Cardiac muscle cell (in vitro differentiated cells and primary cell): ENCODE measurements around the gene MIDN. TPM values are rescaled to one million over a fixed set of nuclear protein-coding genes. Genes with fewer than 3 reads are reported as not detected.
A peak's percentile ranks its signal among the peaks of the same experiment; 100 is the strongest.
"Not testable (repeated sequence)": the region's sequence is repeated elsewhere in the genome, so short reads cannot be mapped to it uniquely, and the experiment has no call there.

Experiments
- DNase-seq, 2 donors: peaks; one replicate each; pipeline versions ENCODE4 v3.0.0 to v3.0.0-alpha.2; 2010 to 2017; ENCODE audit warnings: low read depth in 1 of 2, low spot score in 1 of 2
- H3K27ac ChIP-seq: fragments of 200-600 bp; sonication (generic); 2 replicates; pipeline ENCODE4 v1.5.1; 2016
- H3K27me3 ChIP-seq: fragments of 200-600 bp; sonication (generic); 2 replicates; pipeline ENCODE4 v1.6.0; 2016; ENCODE audit warnings: control low read depth
- H3K36me3 ChIP-seq: fragments of 200-600 bp; sonication (generic); 2 replicates; pipeline ENCODE4 v1.5.1; 2016; ENCODE audit warnings: control low read depth
- H3K4me1 ChIP-seq: fragments of 200-600 bp; sonication (generic); 2 replicates; pipeline ENCODE4 v1.8.1; 2017; ENCODE audit warnings: low read depth, mild to moderate bottlenecking, mixed run types
- H3K4me3 ChIP-seq: fragments of 200-600 bp; sonication (generic); 2 replicates; pipeline ENCODE4 v1.5.1; 2016; ENCODE audit warnings: mild to moderate bottlenecking
- H3K9me3 ChIP-seq: fragments of 200-600 bp; sonication (generic); 2 replicates; pipeline ENCODE4 v1.5.1; 2017; ENCODE audit warnings: low read depth, mild to moderate bottlenecking, control low read depth
- polyA plus RNA-seq: library from polyadenylated mRNA; unstranded; fragments of >200 nt; fragmentation: Nextera tagmentation; extraction: Ambion mirVana; gene quantifications from 2 replicates; pipeline ENCODE4 v1.2.1, GENCODE V29; 2016
- total RNA-seq: library from RNA; depleted of rRNA; stranded (reverse); fragments of >200 nt; gene quantifications from 2 replicates; pipeline ENCODE4 v1.2.3, GENCODE V29; 2016
- TF ChIP-seq, protein P1 (sequence below): IDR thresholded peaks from 2 replicates; pipeline ENCODE4 v1.5.1; 2012; ENCODE audit warnings: low read depth, mild to moderate bottlenecking, low read length

Gene MIDN
- total and polyA plus RNA-seq, 2 experiments from 2014 or later, result 58.1 to 89.2 TPM

DNA sequence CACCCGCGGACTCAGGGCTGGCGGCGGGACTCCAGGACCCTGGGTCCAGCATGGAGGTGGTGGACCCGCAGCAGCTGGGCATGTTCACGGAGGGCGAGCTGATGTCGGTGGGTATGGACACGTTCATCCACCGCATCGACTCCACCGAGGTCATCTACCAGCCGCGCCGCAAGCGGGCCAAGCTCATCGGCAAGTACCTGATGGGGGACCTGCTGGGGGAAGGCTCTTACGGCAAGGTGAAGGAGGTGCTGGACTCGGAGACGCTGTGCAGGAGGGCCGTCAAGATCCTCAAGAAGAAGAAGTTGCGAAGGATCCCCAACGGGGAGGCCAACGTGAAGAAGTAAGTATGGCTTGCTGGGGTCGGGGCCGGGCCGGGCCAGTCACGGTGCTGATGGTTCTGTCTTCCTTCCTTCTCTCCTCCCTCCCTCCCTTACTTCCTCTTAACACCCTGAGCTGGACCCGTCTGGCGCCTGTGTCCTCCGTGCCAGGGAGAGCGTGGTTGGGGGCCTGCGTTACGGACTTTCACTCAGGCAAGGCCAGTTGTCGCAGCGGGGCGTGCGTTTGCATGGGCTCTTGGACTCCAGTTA lies 41.4 kb upstream of the MIDN start:
- peak in 1 of 2 donors; percentile 24 for DNase-seq
- Histone ChIP-seq H3K36me3 (no peaks in the 10 kb centered on the region), H3K27me3 (no peaks in the 10 kb centered on the region), H3K4me1 (peaks cover 17% of the 10 kb centered on the region), H3K27ac (peak overlapping the region; percentile 87), H3K4me3 (peak overlapping the region; percentile 88), H3K9me3 (no peaks in the 10 kb centered on the region)
- TF ChIP-seq, protein P1, sequence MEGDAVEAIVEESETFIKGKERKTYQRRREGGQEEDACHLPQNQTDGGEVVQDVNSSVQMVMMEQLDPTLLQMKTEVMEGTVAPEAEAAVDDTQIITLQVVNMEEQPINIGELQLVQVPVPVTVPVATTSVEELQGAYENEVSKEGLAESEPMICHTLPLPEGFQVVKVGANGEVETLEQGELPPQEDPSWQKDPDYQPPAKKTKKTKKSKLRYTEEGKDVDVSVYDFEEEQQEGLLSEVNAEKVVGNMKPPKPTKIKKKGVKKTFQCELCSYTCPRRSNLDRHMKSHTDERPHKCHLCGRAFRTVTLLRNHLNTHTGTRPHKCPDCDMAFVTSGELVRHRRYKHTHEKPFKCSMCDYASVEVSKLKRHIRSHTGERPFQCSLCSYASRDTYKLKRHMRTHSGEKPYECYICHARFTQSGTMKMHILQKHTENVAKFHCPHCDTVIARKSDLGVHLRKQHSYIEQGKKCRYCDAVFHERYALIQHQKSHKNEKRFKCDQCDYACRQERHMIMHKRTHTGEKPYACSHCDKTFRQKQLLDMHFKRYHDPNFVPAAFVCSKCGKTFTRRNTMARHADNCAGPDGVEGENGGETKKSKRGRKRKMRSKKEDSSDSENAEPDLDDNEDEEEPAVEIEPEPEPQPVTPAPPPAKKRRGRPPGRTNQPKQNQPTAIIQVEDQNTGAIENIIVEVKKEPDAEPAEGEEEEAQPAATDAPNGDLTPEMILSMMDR, result no peak

- DNase-seq, H3K9me3 ChIP-seq, H3K36me3 ChIP-seq, H3K27me3 ChIP-seq, H3K4me3 ChIP-seq: not testable (repeated sequence)
- peak overlapping the region; percentile 87 for H3K27ac ChIP-seq
- H3K4me1 ChIP-seq, result peaks cover 23% of the 10 kb centered on the region
Measured at GRCh38 chr19:1208830-1209229, 39.6 kb upstream of the MIDN start.

DNA sequence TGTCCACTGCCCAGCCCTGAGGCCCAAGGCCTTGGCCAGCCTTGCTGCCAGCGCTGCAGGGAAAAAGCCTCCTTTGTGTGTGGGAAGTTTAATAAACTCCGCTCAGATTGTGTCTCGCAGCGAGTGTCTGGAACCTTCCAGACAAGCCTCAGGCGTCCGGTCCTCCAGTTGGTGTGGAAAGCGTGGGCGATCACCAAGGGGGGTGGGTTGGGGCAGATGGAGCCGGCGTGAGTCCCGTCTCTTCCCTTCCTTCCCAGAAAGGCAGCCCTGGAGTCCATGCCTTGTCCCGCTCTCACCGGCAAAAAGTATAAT lies 38.2 kb upstream of the MIDN start:
- H3K4me1 ChIP-seq, result peaks cover 37% of the 10 kb centered on the region
- TF ChIP-seq, protein P1, result no peak
- H3K36me3 ChIP-seq, result no peaks in the 10 kb centered on the region
- H3K27ac ChIP-seq, result peak overlapping the region; percentile 26
- H3K4me3 ChIP-seq, result no peak overlapping the region
- H3K27me3 ChIP-seq, result no peaks in the 10 kb centered on the region
- no peak for DNase-seq
- H3K9me3 ChIP-seq, result no peaks in the 10 kb centered on the region

GRCh38 chr19:1211494-1212234 lies 36.7 kb upstream of the MIDN start:
- H3K9me3 ChIP-seq, result no peaks in the 10 kb centered on the region
- no peak overlapping the region for H3K27ac ChIP-seq
- peaks cover 40% of the 10 kb centered on the region for H3K4me1 ChIP-seq
- TF ChIP-seq, protein P1, result no peak
- peak in 1 of 2 donors; percentile 25 for DNase-seq
- no peaks in the 10 kb centered on the region for H3K27me3 ChIP-seq
- H3K4me3 ChIP-seq, result no peak overlapping the region
- H3K36me3 ChIP-seq, result no peaks in the 10 kb centered on the region

DNA sequence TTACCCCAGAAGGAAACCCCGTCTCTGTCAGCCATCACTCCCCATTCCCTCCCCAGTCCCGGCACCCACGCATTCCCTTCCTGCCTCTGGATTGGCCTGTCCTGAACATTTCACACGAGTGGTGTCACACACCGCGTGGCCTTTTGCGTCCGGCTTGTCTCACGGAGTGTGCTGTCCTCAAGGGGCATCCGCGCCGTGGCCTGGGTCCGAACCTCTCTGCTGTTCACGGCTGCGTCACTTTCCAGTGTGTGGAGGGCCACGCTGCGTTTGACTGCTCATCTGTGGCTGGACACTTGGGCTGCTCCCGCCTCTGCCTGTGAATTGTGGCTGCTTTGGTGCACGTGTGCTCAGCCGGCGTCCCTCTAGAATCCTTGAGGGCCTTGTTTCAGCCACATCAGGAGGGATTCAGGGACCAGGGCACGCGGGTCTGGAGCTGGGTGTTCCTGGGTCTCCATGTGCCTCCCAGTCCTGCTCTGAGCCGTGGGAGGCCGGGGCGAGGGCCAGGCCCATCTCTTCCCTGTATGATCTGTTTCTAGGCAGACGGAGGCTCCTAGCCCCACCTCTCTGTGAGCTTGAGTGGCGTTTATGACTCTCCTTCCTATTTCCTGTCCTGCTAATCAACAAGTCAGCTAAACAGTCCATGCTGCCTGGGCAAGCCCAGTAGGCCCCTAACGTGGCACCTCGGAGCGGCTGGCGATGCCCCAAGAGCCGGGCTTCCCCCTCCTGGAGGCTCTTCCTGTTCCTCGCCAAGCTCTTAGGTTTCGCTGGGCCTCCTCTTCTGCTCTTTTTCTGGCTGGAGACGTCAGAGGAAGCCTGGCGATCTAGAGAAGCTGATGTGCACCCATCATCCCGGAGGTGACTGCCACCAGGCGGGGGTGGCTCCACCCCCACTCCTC lies 34.7 kb upstream of the MIDN start:
- no peak overlapping the region for H3K4me3 ChIP-seq
- H3K27ac ChIP-seq, result peak overlapping the region; percentile 85

More for the DNA sequence above, 34.7 kb upstream of the MIDN start:
- no peaks in the 10 kb centered on the region for H3K36me3 ChIP-seq
- TF ChIP-seq, protein P1, result no peak
- peak in 1 of 2 donors; percentile 71 for DNase-seq
- H3K27me3 ChIP-seq, result no peaks in the 10 kb centered on the region
- no peaks in the 10 kb centered on the region for H3K9me3 ChIP-seq
- H3K4me1 ChIP-seq, result peaks cover 41% of the 10 kb centered on the region
